Measurements from ENCODE around the gene KIAA0513. TPM values are rescaled to one million over a fixed set of nuclear protein-coding genes. Genes with fewer than 3 reads are reported as not detected.
A peak's percentile ranks its signal among the peaks of the same experiment; 100 is the strongest.

KIAA0513 gene
- total RNA-seq, 1 experiment from 2014 or later = 12.4 TPM

DNA sequence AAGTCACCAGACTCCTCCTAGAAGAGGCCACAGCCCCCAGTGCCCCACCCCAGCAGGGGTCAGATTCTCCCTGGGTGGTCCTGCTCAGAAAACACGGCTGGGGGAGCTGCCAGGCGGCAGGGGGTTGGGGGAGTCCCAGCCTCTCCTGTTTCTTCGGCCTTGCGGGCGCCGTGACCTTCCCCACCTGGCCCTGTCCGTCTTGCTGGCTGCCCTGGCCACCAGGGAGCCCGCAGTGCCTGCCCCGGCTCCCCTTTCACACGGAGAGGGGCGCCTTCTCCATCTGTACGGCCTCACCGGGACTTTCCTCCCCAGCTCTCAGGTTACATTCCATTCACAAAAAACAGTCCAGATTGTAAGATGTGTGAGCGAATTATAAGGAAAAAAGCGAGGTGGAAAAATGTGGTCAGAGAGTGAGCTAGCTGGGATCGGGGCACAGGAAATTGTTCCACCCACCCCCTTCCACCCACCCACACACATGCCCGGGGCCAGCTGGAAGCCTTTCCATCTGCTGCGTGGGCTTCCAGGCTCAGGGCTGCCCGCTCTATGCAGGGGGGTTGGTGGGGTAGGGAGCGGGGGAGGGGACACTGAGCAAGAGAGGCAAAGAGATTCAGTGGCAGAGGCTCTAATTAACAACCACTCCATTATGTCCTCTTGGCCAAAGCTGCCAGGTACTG is 99.2 kb downstream of the KIAA0513 start:
- BruUV-seq (replicated peaks) = no TSS peak
- intact Hi-C loops (cut with micrococcal nuclease; ENCODE audit: unreplicated experiment) = no loop called here
- DNase-seq = peak; percentile 30
- Mint-ChIP-seq H3K27me3 (ENCODE audit: unreplicated experiment) (peaks cover 61% of the 10 kb centered on the region), H3K4me1 (ENCODE audit: low read depth, unreplicated experiment) (peaks cover 9% of the 10 kb centered on the region), H3K27ac (ENCODE audit: unreplicated experiment) (no peak overlapping the region), H3K9me3 (ENCODE audit: low read depth, unreplicated experiment) (no peaks in the 10 kb centered on the region), H3K4me3 (ENCODE audit: low read depth, unreplicated experiment) (peak overlapping the region; percentile 42), H3K36me3 (ENCODE audit: insufficient read depth, unreplicated experiment) (no peaks in the 10 kb centered on the region)
- CTCF ChIA-PET = no interaction called here
- TF ChIP-seq CTCF (IDR thresholded peaks at IDR 0.05; ENCODE audit: unreplicated experiment) = no peak

- BruUV-seq (replicated peaks) = no TSS peak
- TF ChIP-seq CTCF (IDR thresholded peaks at IDR 0.05; ENCODE audit: unreplicated experiment) = no peak
These were observed 99.8 kb downstream of the KIAA0513 start for GRCh38 chr16:85127379-85127723.

DNA sequence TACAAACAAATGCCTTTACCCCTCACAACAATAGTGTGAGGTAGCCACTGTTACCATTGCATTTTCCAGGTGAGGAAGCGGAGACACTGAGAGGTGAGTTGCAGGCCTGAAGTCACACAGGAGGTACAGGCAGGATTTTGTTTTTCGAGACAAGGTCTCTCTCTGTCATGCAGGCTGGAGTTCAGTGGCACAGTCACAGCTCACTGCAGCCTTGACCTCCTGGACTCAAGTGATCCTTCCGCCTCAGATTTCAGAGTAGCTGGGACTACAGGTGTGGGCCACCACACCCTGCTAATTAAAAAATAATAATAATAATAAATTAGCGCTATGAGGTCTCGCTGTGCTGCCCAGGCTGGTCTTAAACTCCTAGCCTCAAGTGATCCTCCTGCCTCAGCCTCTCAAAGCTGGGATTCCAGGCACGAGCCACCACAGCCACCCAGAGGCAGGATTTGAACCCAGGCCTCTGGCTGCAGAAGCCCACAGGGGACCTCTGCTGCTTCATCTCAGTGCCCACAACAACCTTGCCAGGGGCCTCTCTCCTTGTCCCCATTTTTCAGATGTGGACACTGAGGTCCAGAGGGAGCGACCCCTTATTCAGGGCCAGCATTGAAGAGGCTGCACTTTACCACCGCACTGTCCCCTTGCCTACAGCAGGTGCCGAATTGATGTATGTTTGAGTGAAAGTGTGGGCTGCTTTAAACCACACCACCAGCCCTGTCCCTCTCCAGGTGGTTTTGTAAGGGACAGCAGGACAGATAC is 100.7 kb downstream of the KIAA0513 start:
- intact Hi-C loops (cut with micrococcal nuclease; ENCODE audit: unreplicated experiment) = no loop called here
- Mint-ChIP-seq H3K9me3 (ENCODE audit: low read depth, unreplicated experiment) (no peaks in the 10 kb centered on the region), H3K27me3 (ENCODE audit: unreplicated experiment) (peaks cover 75% of the 10 kb centered on the region), H3K27ac (ENCODE audit: unreplicated experiment) (no peak overlapping the region), H3K36me3 (ENCODE audit: insufficient read depth, unreplicated experiment) (no peaks in the 10 kb centered on the region), H3K4me1 (ENCODE audit: low read depth, unreplicated experiment) (peaks cover 9% of the 10 kb centered on the region), H3K4me3 (ENCODE audit: low read depth, unreplicated experiment) (no peak overlapping the region)
- DNase-seq = no peak
- CTCF ChIA-PET = interaction anchor here (0.9 kb wide), 1 partner anchor 31 kb away, joined by 3 read pairs; no protein-coding TSS in a partner anchor
- no peak for TF ChIP-seq CTCF (IDR thresholded peaks at IDR 0.05; ENCODE audit: unreplicated experiment)
- no TSS peak for BruUV-seq (replicated peaks)

More at GRCh38 chr16:85127379-85127723, 99.8 kb downstream of the KIAA0513 start:
- no peaks in the 10 kb centered on the region for H3K36me3 Mint-ChIP-seq (ENCODE audit: insufficient read depth, unreplicated experiment)
- no peaks in the 10 kb centered on the region for H3K9me3 Mint-ChIP-seq (ENCODE audit: low read depth, unreplicated experiment)
- peaks cover 66% of the 10 kb centered on the region for H3K27me3 Mint-ChIP-seq (ENCODE audit: unreplicated experiment)
- no peak for DNase-seq
- no peak overlapping the region for H3K27ac Mint-ChIP-seq (ENCODE audit: unreplicated experiment)
- no peak overlapping the region for H3K4me3 Mint-ChIP-seq (ENCODE audit: low read depth, unreplicated experiment)
- CTCF ChIA-PET = no interaction called here
- H3K4me1 Mint-ChIP-seq (ENCODE audit: low read depth, unreplicated experiment) = peaks cover 9% of the 10 kb centered on the region
- intact Hi-C loops (cut with micrococcal nuclease; ENCODE audit: unreplicated experiment) = no loop called here

GRCh38 chr16:85129876-85130704 is 102.5 kb downstream of the KIAA0513 start:
- TF ChIP-seq CTCF (IDR thresholded peaks at IDR 0.05; ENCODE audit: unreplicated experiment) = no peak
- BruUV-seq (replicated peaks) = no TSS peak
- no peak overlapping the region for H3K4me3 Mint-ChIP-seq (ENCODE audit: low read depth, unreplicated experiment)
- H3K4me1 Mint-ChIP-seq (ENCODE audit: low read depth, unreplicated experiment) = peaks cover 9% of the 10 kb centered on the region
- no peak overlapping the region for H3K27ac Mint-ChIP-seq (ENCODE audit: unreplicated experiment)
- H3K36me3 Mint-ChIP-seq (ENCODE audit: insufficient read depth, unreplicated experiment) = no peaks in the 10 kb centered on the region
- no peaks in the 10 kb centered on the region for H3K9me3 Mint-ChIP-seq (ENCODE audit: low read depth, unreplicated experiment)
- intact Hi-C loops (cut with micrococcal nuclease; ENCODE audit: unreplicated experiment) = no loop called here
- no peak for DNase-seq
- peaks cover 83% of the 10 kb centered on the region for H3K27me3 Mint-ChIP-seq (ENCODE audit: unreplicated experiment)
- CTCF ChIA-PET = interaction anchor here (0.7 kb wide), 1 partner anchor 14 kb away, joined by 3 read pairs; no protein-coding TSS in a partner anchor

All from Calu3 (cell line).